ENCODE data around the gene TSPAN11. TPM values are rescaled to one million over a fixed set of nuclear protein-coding genes. Genes with fewer than 3 reads are reported as not detected.

Gene TSPAN11
- total RNA-seq, 4 donors from 2014 or later, result 0.64 to 2.8 (median 1.3) TPM

GRCh38 chr12:30996752-30997151 is 70.2 kb downstream of the TSPAN11 start:
- Histone ChIP-seq H3K27me3 (no peaks in the 10 kb centered on the region), H3K4me3 (no peak overlapping the region), H3K27ac (no peak overlapping the region), H3K4me1 (no peaks in the 10 kb centered on the region), H3K36me3 (no peaks in the 10 kb centered on the region), H3K9me3 (no peaks in the 10 kb centered on the region)
- WGBS, result 97% methylated on average over 3 of the region's 3 CpGs
- DNase-seq (ENCODE audit: low spot score in 2 of 2), result no peak
- TF ChIP-seq CTCF (IDR thresholded peaks at IDR 0.05) (no peak), EP300 (IDR thresholded peaks at IDR 0.05) (no peak), POLR2AphosphoS5 (IDR thresholded peaks at IDR 0.05) (no peak), POLR2A (IDR thresholded peaks at IDR 0.05) (no peak)

GRCh38 chr12:30997685-30998440 is 71.3 kb downstream of the TSPAN11 start:
- H3K4me1 ChIP-seq, result peaks cover 1% of the 10 kb centered on the region
- H3K27me3 ChIP-seq, result no peaks in the 10 kb centered on the region
- WGBS, result 100% methylated on average over 2 of the region's 7 CpGs
- no peaks in the 10 kb centered on the region for H3K9me3 ChIP-seq
- no peak overlapping the region for H3K4me3 ChIP-seq
- H3K27ac ChIP-seq, result no peak overlapping the region
- H3K36me3 ChIP-seq, result no peaks in the 10 kb centered on the region
- DNase-seq (ENCODE audit: low spot score in 2 of 2), result no peak
- no peak for TF ChIP-seq EP300 (IDR thresholded peaks at IDR 0.05)
- no peak for TF ChIP-seq POLR2A (IDR thresholded peaks at IDR 0.05)
- no peak for TF ChIP-seq CTCF (IDR thresholded peaks at IDR 0.05)
- TF ChIP-seq POLR2AphosphoS5 (IDR thresholded peaks at IDR 0.05), result no peak

- 92% methylated on average over 6 of the region's 6 CpGs for WGBS
- Histone ChIP-seq H3K27ac (no peak overlapping the region), H3K36me3 (no peaks in the 10 kb centered on the region), H3K27me3 (no peaks in the 10 kb centered on the region), H3K4me1 (peaks cover 5% of the 10 kb centered on the region), H3K4me3 (no peak overlapping the region), H3K9me3 (no peaks in the 10 kb centered on the region)
- TF ChIP-seq CTCF (IDR thresholded peaks at IDR 0.05) (no peak), EP300 (IDR thresholded peaks at IDR 0.05) (no peak), POLR2AphosphoS5 (IDR thresholded peaks at IDR 0.05) (no peak), POLR2A (IDR thresholded peaks at IDR 0.05) (no peak)
- no peak for DNase-seq (ENCODE audit: low spot score in 2 of 2)
These were observed 72.5 kb downstream of the TSPAN11 start for GRCh38 chr12:30999011-30999410.

- no peak for DNase-seq (ENCODE audit: low spot score in 2 of 2)
- Histone ChIP-seq H3K4me1 (peaks cover 5% of the 10 kb centered on the region), H3K9me3 (no peaks in the 10 kb centered on the region), H3K4me3 (no peak overlapping the region), H3K27ac (no peak overlapping the region), H3K36me3 (no peaks in the 10 kb centered on the region), H3K27me3 (no peaks in the 10 kb centered on the region)
- TF ChIP-seq POLR2AphosphoS5 (IDR thresholded peaks at IDR 0.05) (no peak), CTCF (IDR thresholded peaks at IDR 0.05) (no peak), EP300 (IDR thresholded peaks at IDR 0.05) (no peak), POLR2A (IDR thresholded peaks at IDR 0.05) (no peak)
- 87% methylated on average over 4 of the region's 4 CpGs for WGBS
These were observed 73.2 kb downstream of the TSPAN11 start for GRCh38 chr12:30999723-31000122.

- 86% methylated on average over 3 of the region's 3 CpGs for WGBS
- Histone ChIP-seq H3K4me1 (peaks cover 5% of the 10 kb centered on the region), H3K36me3 (no peaks in the 10 kb centered on the region), H3K4me3 (no peak overlapping the region), H3K27ac (no peak overlapping the region), H3K9me3 (no peaks in the 10 kb centered on the region), H3K27me3 (no peaks in the 10 kb centered on the region)
- DNase-seq (ENCODE audit: low spot score in 2 of 2), result peak in 1 of 2 donors; percentile 2
- TF ChIP-seq EP300 (IDR thresholded peaks at IDR 0.05) (no peak), CTCF (IDR thresholded peaks at IDR 0.05) (no peak), POLR2A (IDR thresholded peaks at IDR 0.05) (no peak), POLR2AphosphoS5 (IDR thresholded peaks at IDR 0.05) (no peak)
These were observed 74.2 kb downstream of the TSPAN11 start for GRCh38 chr12:31000751-31001150.

Measured in suprapubic skin (tissue), 4 donors.